DLD1 (cell line): ENCODE measurements around the gene KIF18B.

Source experiments
- in situ Hi-C: cut with HindIII; loops from 2 replicates; pipeline ENCODE4 v1.10.0; 2017; ENCODE audit warnings: low sequenced_read_pairs

KIF18B gene

DNA sequence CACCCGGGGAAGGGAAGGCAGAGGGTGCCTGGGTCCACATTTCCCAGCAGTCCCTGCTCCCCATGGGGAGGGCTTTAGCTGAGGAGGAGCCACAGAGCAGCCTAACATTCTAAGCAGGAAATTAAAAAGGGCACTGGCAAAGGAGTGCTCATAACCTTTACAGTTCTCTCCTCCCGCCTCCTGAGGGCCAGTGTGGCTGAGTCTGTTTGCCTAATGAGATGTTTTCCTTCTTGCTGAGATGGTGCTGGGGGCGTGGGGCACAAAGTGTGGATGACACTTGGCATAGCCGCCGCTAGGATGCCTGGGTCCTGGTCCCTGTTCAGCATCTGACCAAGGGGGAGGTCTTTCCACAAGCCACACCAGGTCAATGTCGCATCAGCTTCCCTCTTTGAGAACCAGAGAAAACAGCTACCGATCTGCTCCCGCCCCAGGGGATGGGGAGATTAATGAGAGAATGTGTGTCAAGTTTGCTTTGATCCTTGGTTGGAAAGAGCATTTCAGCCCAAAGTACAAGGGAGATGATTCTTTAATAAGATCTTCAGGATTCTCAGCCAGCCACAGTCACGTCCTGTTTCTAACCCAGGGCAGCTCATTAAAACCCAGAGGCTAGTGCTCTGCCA is 5.8 kb downstream of the KIF18B start:
- in situ Hi-C loops = no loop called here

- in situ Hi-C loops = no loop called here
Observed at GRCh38 chr17:44940768-44941167, 6.8 kb downstream of the KIF18B start.

DNA sequence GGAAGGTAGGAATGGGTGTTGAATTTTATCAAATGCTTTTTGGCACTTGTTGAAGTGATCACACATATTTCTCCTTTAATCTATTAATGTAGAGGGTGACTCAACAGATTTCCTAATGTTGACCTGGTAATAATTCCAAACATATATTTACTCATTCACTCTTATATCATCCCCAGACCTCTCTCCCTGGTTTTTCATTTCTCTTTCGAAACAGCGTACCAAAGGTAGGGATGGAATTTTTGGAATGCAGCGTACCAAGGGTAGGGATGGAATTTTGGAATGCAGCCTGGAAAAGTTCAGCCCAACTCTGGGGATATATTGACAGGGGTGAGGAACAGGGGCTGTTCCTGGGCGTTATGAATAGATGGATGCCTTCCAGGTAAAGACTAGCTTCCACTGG is 7.3 kb downstream of the KIF18B start:
- in situ Hi-C loops = no loop called here

- in situ Hi-C loops = no loop called here
Observed at GRCh38 chr17:44935116-44935515, 12.5 kb downstream of the KIF18B start.

DNA sequence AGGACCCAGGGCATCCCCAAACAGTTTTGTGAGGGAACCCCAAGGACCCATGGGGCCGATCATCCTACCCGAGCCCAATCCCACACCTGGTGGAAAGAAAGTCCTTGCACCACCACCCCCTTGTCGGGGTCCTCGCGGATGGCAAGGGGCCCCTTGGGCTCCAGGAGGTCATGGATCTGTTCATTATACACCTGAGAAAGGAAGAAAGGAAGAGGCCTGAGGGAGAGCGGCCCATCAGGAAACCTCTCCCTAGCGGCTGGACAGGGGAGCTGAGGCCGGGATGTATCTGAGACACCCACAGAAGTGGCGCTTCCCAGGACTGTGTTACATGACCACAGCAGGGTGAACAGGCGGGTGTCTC is 12.8 kb downstream of the KIF18B start:
- in situ Hi-C loops = no loop called here

- in situ Hi-C loops = no loop called here
Observed at GRCh38 chr17:44933824-44934744, 13.5 kb downstream of the KIF18B start.

DNA sequence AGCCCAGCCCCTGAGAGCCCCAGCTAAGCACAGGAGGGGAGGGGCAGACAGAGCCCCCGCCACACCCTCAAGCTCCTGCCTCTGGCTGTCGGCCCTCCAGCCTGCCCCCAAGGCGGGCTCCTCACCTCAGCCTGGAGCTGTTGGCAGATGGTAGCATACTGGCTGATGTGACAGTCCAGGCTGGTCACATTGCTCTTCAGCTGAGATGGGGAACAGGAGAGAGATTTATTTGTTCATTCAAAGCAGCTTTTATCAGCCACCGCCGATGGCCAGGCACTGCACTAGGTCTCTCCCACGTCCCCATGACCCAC is 14.8 kb downstream of the KIF18B start:
- in situ Hi-C loops = no loop called here

DNA sequence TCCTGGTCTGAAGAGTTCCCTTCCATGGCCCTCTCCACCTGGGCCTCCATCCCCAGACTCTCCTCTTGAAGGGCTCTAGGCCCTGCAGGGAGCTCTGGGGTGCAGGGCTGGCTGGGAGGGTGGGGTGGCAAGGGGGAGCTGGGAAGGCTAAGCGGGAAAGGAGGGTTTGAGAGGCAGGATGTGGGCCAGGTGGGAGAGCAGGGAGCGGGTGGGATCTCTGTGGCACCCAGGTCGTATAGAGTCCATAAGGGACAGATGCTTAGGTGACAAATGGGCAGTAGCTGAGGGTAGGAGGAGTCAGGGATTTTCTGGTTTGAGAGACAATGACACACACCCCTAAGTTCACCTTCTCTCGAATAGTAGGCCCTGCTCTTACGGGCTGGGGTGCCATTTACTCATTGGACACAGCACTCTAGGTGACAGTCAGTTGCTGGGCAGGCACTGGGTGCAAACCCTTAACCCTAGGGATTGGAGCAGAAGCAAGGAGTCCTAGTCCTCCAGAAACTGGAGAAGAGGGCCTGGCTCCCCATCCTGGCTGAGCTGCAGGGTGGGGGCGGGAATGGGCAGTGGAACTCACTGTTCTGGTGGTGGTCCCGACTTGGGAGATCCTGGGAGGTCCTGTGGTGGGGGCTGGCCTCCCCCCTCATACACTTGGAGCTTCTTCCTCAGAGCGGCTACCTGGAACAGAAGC is 15.3 kb downstream of the KIF18B start:
- in situ Hi-C loops = no loop called here

GRCh38 chr17:44931376-44931775 is 16.2 kb downstream of the KIF18B start:
- in situ Hi-C loops = no loop called here

- in situ Hi-C loops = no loop called here
Observed at GRCh38 chr17:44930667-44931066, 16.9 kb downstream of the KIF18B start.

DNA sequence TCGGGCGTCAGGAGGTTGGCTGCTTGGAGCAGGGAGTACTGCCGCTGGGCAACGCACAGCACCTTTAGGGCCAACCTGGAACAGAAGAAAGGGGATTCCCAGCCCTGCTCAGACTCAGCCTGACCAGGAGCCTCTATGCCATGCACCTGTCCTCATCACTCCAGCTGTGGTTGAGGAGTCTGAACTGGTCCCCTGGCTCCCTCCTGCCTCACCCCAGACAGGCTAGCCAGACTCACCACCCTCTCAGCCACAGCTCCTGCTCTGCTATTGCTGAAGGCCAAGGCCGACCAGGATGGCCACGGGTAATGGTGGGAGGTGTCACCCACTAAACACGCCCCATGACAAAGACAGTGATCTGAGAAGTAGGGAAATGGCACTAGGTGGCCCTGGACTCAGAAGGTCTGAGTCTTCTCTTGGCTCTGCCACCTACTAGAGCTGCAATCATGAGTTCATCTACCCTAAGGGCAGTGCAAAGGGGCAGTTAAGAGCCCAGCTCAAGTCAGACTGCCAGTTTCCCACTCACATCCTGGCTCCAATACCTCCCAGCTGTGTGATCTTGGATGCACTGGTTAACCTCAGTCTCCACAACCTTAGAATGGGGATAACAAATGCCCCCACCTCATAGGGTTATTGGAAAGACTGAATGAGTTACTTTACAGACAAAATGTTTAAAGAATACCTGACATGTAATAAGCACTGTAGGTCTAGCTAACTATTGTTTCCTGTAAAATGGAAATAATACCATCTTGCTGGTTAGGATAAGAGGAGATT is 18.4 kb downstream of the KIF18B start:
- in situ Hi-C loops = no loop called here

GRCh38 chr17:44928136-44928535 is 19.4 kb downstream of the KIF18B start:
- in situ Hi-C loops = no loop called here

GRCh38 chr17:44927696-44928095 is 19.9 kb downstream of the KIF18B start:
- in situ Hi-C loops = no loop called here

DNA sequence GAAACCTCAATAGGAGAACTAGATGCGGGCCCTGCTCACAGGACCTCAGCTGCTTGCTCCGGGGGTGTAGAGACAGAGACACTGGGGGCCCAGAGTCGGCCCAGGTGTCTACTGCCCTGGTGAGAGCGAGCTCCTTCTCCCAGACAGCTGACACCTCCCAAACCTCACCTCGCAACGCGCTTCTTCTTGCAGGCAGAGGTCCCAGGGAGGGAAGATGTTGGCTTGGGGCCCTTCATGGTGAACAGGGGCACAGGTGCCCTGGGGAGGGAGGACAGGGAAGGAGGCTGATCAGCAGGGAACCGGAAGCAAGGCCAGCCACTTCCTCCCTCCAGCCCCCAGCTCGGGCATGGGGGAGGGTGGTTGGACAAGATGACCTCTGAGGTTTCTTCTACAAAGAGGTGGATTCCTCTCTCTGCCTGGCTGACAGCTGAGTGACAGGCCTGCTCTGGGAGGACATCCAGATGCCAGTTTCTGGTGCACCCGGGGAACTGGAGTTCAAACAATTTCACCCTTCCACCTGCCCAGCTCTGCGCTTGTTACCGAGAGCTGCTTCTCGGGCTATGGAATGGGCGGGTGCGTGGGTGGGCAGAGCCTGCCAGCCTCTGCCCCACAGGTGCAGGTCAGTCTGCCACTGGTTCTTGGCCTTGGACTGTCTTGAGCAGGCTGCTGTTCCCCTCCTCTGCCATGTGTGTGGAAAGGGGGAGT is 20.6 kb downstream of the KIF18B start:
- in situ Hi-C loops = no loop called here

- in situ Hi-C loops = no loop called here
Observed at GRCh38 chr17:44925731-44926697, 21.6 kb downstream of the KIF18B start.

DNA sequence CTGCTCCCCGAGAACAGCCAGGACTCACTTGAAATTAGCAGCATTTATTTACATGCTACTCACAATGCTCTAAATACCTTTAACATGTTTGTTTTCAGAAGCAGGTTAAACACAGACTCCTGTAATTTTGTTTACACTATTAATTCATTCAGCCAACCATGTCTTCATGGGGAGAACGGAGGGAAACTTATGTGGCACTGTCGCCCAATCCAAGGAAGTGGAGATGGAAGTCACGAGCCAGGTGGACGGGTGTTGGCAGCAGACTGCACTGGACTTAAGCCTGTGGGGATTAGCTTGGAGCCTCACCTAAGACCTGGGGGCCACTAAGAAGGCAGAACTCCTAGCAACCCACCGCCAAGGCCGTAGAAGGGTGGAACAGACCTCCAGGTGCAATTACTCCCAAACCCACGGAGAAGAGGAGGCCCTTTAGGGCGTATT is 23.4 kb downstream of the KIF18B start:
- in situ Hi-C loops = no loop called here

DNA sequence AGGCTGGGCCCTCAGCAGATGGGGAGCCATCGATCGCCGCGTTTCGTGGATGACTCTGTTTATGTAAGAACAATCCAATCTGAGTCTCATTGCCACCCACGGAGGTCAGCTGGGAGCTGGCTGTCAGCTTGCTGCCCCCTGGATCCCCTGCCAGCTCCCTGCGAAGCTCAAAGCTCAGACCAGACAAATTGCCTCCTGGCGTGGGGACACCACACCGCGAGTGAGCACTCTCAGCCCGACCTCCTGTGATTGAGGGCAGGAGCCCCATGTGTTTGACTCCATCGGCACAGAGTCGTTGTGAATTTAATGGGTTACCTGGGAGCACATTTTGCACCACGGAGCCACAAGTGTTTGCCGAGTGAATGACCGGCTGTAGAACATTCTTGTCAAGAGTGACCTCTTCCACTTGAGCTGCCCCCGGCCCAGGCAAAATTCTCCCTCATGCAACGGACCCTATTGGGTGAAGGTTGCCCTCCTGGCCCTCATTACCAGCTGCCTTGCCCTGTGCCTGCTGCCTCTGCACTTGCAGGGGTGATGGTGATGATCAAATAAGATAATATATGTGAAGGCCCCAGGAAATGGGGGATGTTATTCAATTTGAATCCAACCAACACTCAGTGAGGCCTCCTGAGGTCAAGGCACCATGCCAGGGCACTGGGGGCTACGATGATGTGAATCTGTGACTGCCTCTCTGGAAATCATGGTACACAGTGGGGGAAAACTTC is 24.7 kb downstream of the KIF18B start:
- in situ Hi-C loops = no loop called here

DNA sequence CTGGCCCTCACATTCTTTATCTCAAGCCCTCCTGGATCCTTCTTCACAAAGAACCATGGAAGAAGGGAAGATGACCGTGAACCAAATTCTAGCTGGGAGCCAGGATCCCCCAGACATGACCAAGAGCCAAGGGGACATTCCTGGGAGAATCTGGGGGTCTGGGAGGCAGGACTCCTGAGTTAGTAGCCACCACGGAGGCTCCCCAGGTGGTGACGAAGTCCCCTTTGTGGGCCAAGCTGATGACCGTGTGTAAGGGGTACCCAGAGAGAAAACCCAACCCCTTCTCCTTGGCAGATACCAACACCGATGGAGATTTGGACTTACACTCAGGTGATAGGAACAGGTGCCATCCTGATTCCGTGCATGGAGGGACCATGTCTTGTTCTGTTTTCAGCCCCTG is 25.4 kb downstream of the KIF18B start:
- in situ Hi-C loops = no loop called here
